ENCODE results near the gene RAB11FIP3. TPM values are rescaled to one million over a fixed set of nuclear protein-coding genes. Genes with fewer than 3 reads are reported as not detected.
A peak's percentile ranks its signal among the peaks of the same experiment; 100 is the strongest.

The RAB11FIP3 gene
- total RNA-seq, 1 experiment from 2014 or later, result 12.7 TPM

DNA sequence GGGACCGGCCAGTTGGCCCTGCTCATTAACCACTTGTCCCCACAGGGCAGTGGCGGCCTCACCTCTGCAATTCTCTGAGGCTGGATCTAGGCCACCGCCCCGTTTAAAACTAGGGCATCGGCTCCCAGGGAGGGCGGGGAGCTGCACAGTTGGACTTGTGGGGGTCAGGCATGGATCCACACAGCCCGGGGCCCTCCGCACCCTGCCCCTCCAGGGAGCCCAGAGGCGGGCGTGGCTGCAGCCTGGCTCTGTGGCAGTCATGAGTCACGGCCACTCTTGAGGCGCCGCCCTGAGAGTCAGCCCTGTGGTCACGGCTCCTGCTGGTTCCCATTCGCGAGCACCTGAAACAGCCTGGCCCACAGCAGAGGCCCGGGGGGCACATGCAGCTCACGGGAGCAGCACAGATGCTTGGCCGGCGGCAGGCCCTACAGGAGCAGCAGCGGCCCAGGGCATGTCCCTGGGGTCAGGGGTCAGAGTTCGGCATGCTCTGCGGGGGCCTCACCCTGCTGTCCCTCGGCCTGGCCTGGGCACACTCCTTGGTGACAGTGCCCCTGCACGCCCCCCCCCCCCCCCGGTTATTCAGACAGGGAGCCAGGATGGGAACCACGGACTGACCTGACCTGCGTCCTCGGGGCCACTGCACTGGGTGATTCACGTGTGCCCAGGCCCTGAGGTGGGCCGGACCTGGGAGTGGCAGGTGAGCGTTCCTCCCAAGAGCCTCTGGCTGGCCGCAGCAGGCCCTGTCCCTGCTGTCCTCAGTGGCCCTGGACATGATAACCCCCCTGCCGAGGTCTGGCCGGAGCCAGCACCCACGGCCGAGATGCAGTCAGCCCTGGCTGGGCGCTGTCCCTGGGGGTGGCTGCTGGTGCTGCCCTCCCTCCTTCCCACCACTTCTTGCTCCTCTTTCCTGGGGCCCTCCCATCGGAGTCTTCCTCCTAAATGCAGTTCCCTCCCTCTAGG, 110.3 kb downstream of the RAB11FIP3 start:
- ChIA-PET CTCF (no interaction called here), POLR2A (ENCODE audit: unreplicated experiment) (no interaction called here)
- H2AFZ ChIP-seq (ENCODE audit: low read length), result no peak overlapping the region
- peak overlapping the region; percentile 57 for H3K4me2 ChIP-seq (ENCODE audit: low read length)
- peaks cover 11% of the 10 kb centered on the region; the same call in 1 of the 2 replicates for H4K20me1 ChIP-seq (ENCODE audit: low read length)
- no peak overlapping the region; the same call in 1 of the 2 replicates for H3K4me3 ChIP-seq (ENCODE audit: low read length)
- BruUV-seq (replicated peaks), result no TSS peak
- no peaks in the 10 kb centered on the region; the same call in 1 of the 2 replicates for H3K36me3 ChIP-seq (ENCODE audit: low read depth, low read length)
- H3K9me2 ChIP-seq (replicated peaks; ENCODE audit: low read length), result no peaks in the 10 kb centered on the region
- H3K4me1 ChIP-seq (ENCODE audit: insufficient read depth, low read length), result peaks cover 25% of the 10 kb centered on the region
- no peaks in the 10 kb centered on the region for H3K9me3 ChIP-seq (ENCODE audit: low read length)
- DNase-seq (peak; percentile 84), ATAC-seq (peak; percentile 96)
- no peaks in the 10 kb centered on the region for H3F3A ChIP-seq (ENCODE audit: low read length, unreplicated experiment)
- intact Hi-C loops (cut with micrococcal nuclease), result no loop called here
- no peaks in the 10 kb centered on the region for H3K27me3 ChIP-seq (ENCODE audit: low read length)
- peak overlapping the region; percentile 50 for H3K27ac ChIP-seq (ENCODE audit: low read length)
- TF ChIP-seq, protein P1, sequence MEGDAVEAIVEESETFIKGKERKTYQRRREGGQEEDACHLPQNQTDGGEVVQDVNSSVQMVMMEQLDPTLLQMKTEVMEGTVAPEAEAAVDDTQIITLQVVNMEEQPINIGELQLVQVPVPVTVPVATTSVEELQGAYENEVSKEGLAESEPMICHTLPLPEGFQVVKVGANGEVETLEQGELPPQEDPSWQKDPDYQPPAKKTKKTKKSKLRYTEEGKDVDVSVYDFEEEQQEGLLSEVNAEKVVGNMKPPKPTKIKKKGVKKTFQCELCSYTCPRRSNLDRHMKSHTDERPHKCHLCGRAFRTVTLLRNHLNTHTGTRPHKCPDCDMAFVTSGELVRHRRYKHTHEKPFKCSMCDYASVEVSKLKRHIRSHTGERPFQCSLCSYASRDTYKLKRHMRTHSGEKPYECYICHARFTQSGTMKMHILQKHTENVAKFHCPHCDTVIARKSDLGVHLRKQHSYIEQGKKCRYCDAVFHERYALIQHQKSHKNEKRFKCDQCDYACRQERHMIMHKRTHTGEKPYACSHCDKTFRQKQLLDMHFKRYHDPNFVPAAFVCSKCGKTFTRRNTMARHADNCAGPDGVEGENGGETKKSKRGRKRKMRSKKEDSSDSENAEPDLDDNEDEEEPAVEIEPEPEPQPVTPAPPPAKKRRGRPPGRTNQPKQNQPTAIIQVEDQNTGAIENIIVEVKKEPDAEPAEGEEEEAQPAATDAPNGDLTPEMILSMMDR (conservative IDR thresholded peaks at IDR 0.05; ENCODE audit: low read depth, low read length), result 0 out of 2 replicates have a peak, but pooled peaks have one; percentile 0
- no peak for TF ChIP-seq EZH2phosphoT487 (IDR thresholded peaks at IDR 0.05; ENCODE audit: borderline replicate concordance, low read length)
- peaks cover 98% of the 10 kb centered on the region for H3K79me2 ChIP-seq (ENCODE audit: low read length)
- peak overlapping the region; percentile 0; the same call in 1 of the 2 replicates for H3K9ac ChIP-seq (ENCODE audit: low read length)

DNA sequence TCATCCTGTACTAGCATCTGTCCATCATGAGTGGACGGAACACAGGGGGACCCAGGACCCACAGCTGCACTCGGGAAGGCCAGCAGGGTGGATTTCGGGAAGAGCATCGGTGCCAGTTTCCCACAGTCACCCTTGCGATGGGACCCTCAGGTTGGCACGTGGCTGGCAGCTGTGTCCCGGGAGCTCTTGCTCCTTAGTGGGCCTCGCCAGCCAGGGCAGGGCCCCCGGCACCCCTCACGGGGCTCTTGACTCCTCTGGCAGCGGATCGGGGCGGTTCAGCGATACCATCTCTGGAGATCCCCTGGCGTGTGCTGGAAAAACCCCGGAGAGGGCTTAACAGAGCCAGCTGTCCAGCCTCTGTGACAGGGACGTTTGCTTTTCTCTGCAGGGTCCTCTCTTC, 111.3 kb downstream of the RAB11FIP3 start:
- Histone ChIP-seq H3K9ac (ENCODE audit: low read length) (no peak overlapping the region), H3K79me2 (ENCODE audit: low read length) (peaks cover 98% of the 10 kb centered on the region), H4K20me1 (ENCODE audit: low read length) (peaks cover 9% of the 10 kb centered on the region; the same call in 1 of the 2 replicates), H3K4me1 (ENCODE audit: insufficient read depth, low read length) (peaks cover 25% of the 10 kb centered on the region), H3K4me2 (ENCODE audit: low read length) (no peak overlapping the region), H3F3A (ENCODE audit: low read length, unreplicated experiment) (no peaks in the 10 kb centered on the region), H3K27ac (ENCODE audit: low read length) (no peak overlapping the region), H3K9me3 (ENCODE audit: low read length) (no peaks in the 10 kb centered on the region), H3K27me3 (ENCODE audit: low read length) (no peaks in the 10 kb centered on the region), H3K9me2 (replicated peaks; ENCODE audit: low read length) (no peaks in the 10 kb centered on the region), H3K4me3 (ENCODE audit: low read length) (no peak overlapping the region), H3K36me3 (ENCODE audit: low read depth, low read length) (no peaks in the 10 kb centered on the region; the same call in 1 of the 2 replicates), H2AFZ (ENCODE audit: low read length) (no peak overlapping the region)
- intact Hi-C loops (cut with micrococcal nuclease), result no loop called here
- CTCF ChIA-PET, result no interaction called here
- DNase-seq (no peak), ATAC-seq (no peak)
- POLR2A ChIA-PET (ENCODE audit: unreplicated experiment), result no interaction called here
- BruUV-seq (replicated peaks), result no TSS peak
- TF ChIP-seq, protein P1 (conservative IDR thresholded peaks at IDR 0.05; ENCODE audit: low read depth, low read length), result no peak
- no peak for TF ChIP-seq EZH2phosphoT487 (IDR thresholded peaks at IDR 0.05; ENCODE audit: borderline replicate concordance, low read length)
- TF ChIP-seq EZH2 (IDR thresholded peaks at IDR 0.05; ENCODE audit: low read length, unreplicated experiment), result no peak
